ENCODE results near the gene KRI1.

DNA sequence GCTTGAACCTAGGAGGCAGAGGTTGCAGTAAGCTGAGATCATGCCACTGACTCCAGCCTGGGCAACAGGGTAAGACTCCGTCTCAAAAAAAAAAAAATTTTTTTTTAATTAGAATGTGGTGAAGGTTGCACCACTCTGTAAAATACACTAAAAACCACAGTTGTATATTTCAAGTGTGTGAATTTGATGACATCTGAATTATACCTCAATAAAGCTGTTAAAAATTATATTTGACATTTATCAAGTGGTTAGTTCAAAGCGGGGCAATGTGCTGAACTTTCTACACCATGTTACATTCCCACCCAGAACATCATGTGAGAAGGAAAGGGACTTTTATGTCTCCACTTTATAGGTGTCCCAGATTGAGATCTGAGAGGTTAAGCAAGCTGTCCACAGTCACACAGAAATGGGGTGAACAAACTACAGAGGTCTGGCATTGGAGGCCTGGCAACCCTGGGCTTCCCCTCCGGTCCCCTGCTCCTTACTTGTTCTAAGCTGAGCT is 42.6 kb downstream of the KRI1 start:
- TF ChIP-seq POLR2A (IDR thresholded peaks at IDR 0.05) (no peak), EP300 (IDR thresholded peaks at IDR 0.05) (no peak)
- TF ChIP-seq, protein P1, sequence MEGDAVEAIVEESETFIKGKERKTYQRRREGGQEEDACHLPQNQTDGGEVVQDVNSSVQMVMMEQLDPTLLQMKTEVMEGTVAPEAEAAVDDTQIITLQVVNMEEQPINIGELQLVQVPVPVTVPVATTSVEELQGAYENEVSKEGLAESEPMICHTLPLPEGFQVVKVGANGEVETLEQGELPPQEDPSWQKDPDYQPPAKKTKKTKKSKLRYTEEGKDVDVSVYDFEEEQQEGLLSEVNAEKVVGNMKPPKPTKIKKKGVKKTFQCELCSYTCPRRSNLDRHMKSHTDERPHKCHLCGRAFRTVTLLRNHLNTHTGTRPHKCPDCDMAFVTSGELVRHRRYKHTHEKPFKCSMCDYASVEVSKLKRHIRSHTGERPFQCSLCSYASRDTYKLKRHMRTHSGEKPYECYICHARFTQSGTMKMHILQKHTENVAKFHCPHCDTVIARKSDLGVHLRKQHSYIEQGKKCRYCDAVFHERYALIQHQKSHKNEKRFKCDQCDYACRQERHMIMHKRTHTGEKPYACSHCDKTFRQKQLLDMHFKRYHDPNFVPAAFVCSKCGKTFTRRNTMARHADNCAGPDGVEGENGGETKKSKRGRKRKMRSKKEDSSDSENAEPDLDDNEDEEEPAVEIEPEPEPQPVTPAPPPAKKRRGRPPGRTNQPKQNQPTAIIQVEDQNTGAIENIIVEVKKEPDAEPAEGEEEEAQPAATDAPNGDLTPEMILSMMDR (IDR thresholded peaks at IDR 0.05), result no peak
